Breast epithelium (tissue), 4 donors: ENCODE results near the gene TK1. TPM values are rescaled to one million over a fixed set of nuclear protein-coding genes. Genes with fewer than 3 reads are reported as not detected.

Source experiments
- DNase-seq, 2 donors: peaks; one replicate each; pipeline ENCODE4 v3.0.0-alpha.2; 2019; ENCODE audit warnings: low spot score in 2 of 2
- H3K27ac ChIP-seq, 2 donors: fragments of 200-600 bp; sonication (generic) in 1 of 2; one replicate each; pipeline ENCODE4 v1.5.1; 2016 to 2019; ENCODE audit warnings: mild to moderate bottlenecking in 1 of 2
- H3K27me3 ChIP-seq, 2 donors: fragments of 200-600 bp; sonication (generic) in 1 of 2; one replicate each; pipeline versions ENCODE4 v1.5.1 to v1.6.0; 2017 to 2019; ENCODE audit warnings: control low read depth in 1 of 2, mild to moderate bottlenecking in 1 of 2
- H3K36me3 ChIP-seq: fragments of 200-600 bp; one replicate; pipeline ENCODE4 v1.5.1; 2019
- H3K4me1 ChIP-seq, 2 donors: fragments of 200-600 bp; sonication (generic); one replicate each; pipeline ENCODE4 v1.5.1; 2016 to 2019; ENCODE audit warnings: control low read depth in 1 of 2
- H3K4me3 ChIP-seq, 3 donors: fragments of 200-600 bp; sonication (generic); 1 replicate in 2 of 3; 2 replicates in 1 of 3; pipeline ENCODE4 v1.5.1; 2016 to 2019; ENCODE audit warnings: mild to moderate bottlenecking in 3 of 3, moderate library complexity in 2 of 3
- H3K9me3 ChIP-seq, 2 donors: fragments of 200-600 bp; sonication (generic) in 1 of 2; one replicate each; pipeline ENCODE4 v1.5.1; 2016 to 2019; ENCODE audit warnings: control low read depth in 1 of 2
- POLR2A ChIP-seq: fragments of 450-650 bp; IDR thresholded peaks from one replicate; pipeline ENCODE4 v1.6.1; 2016; ENCODE audit warnings: antibody characterized with exemption, mild to moderate bottlenecking, moderate library complexity
- POLR2AphosphoS5 ChIP-seq, 3 donors: sonication (generic); formaldehyde crosslinking; IDR thresholded peaks; one replicate each; pipeline ENCODE4 v1.6.1; 2017; ENCODE audit warnings: antibody characterized with exemption in 3 of 3
- intact Hi-C: fragments of 100-400 bp; cut with DNase I; formaldehyde crosslinking; loops from one replicate; pipeline ENCODE4 v1.15.1; 2023; ENCODE audit warnings: low total_unique reads
- total RNA-seq, 3 donors: library from RNA; depleted of rRNA; stranded (reverse); fragments of >200 nt; gene quantifications; one replicate each; pipeline ENCODE4 v1.1.0, GENCODE V29; 2016
- TF ChIP-seq, protein P1 (sequence below), 3 donors: fragments of 450-650 bp; IDR thresholded peaks; one replicate each; pipeline ENCODE4 v1.5.1; 2016 to 2017; ENCODE audit warnings: antibody characterized with exemption in 3 of 3, mild to moderate bottlenecking in 3 of 3, moderate library complexity in 3 of 3

The TK1 gene
- total RNA-seq, 3 donors from 2014 or later, result 2.6 to 5.6 (median 3.7) TPM

DNA sequence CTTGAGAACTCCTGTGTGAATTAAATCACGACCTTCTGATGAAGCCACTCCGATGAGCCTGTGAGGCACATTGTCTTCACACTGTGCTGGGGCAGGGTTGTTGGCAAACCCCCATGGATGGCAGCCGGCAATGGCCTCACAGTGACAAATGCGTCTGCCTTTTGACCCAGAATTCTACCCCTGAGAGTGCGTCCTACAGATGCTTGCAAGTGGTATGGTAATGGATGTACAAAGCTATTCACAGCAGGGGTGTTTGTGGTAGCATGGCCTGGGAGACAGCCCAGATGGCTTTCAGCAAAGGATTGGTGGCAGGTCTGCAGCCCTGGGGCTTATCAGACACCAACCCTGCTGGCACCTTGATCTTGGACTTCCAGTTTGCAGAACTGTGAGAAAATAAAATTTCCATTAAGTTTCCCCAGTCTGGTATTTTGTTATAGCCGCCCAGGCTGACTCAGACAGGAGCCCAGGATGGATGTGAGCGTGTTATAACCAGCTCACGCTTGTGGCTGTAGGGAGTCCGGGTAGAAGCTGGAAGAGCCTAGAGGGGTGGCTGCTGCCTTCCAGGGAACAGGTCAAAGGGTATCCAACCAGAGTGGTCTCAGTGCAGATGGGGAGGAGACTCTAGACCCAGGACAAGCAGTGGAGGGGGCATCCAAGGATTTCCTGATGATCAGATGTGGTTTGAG, 10.4 kb upstream of the TK1 start:
- peak overlapping the region; percentile 86 for H3K27ac ChIP-seq
- no peaks in the 10 kb centered on the region for H3K36me3 ChIP-seq
- intact Hi-C loops, result no loop called here
- no peak overlapping the region for H3K4me3 ChIP-seq
- peaks cover 0 to 7% of the 10 kb centered on the region in 2 donors for H3K4me1 ChIP-seq
- no peaks in the 10 kb centered on the region for H3K27me3 ChIP-seq
- DNase-seq, result no peak
- TF ChIP-seq, protein P1, sequence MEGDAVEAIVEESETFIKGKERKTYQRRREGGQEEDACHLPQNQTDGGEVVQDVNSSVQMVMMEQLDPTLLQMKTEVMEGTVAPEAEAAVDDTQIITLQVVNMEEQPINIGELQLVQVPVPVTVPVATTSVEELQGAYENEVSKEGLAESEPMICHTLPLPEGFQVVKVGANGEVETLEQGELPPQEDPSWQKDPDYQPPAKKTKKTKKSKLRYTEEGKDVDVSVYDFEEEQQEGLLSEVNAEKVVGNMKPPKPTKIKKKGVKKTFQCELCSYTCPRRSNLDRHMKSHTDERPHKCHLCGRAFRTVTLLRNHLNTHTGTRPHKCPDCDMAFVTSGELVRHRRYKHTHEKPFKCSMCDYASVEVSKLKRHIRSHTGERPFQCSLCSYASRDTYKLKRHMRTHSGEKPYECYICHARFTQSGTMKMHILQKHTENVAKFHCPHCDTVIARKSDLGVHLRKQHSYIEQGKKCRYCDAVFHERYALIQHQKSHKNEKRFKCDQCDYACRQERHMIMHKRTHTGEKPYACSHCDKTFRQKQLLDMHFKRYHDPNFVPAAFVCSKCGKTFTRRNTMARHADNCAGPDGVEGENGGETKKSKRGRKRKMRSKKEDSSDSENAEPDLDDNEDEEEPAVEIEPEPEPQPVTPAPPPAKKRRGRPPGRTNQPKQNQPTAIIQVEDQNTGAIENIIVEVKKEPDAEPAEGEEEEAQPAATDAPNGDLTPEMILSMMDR (IDR thresholded peaks at IDR 0.05), result no peak
- TF ChIP-seq POLR2A, result no peak
- TF ChIP-seq POLR2AphosphoS5 (IDR thresholded peaks at IDR 0.05), result no peak
- no peaks in the 10 kb centered on the region for H3K9me3 ChIP-seq

- Histone ChIP-seq H3K36me3 (no peaks in the 10 kb centered on the region), H3K27ac (peak overlapping the region in 1 of 2 donors; percentile 86), H3K27me3 (no peaks in the 10 kb centered on the region), H3K9me3 (no peaks in the 10 kb centered on the region), H3K4me3 (no peak overlapping the region), H3K4me1 (peaks cover 0 to 7% of the 10 kb centered on the region in 2 donors)
- no peak for TF ChIP-seq POLR2AphosphoS5 (IDR thresholded peaks at IDR 0.05)
- TF ChIP-seq, protein P1 (IDR thresholded peaks at IDR 0.05), result no peak
- TF ChIP-seq POLR2A, result no peak
- intact Hi-C loops, result no loop called here
- no peak for DNase-seq
Measured at GRCh38 chr17:78196716-78197115, 9.9 kb upstream of the TK1 start.

DNA sequence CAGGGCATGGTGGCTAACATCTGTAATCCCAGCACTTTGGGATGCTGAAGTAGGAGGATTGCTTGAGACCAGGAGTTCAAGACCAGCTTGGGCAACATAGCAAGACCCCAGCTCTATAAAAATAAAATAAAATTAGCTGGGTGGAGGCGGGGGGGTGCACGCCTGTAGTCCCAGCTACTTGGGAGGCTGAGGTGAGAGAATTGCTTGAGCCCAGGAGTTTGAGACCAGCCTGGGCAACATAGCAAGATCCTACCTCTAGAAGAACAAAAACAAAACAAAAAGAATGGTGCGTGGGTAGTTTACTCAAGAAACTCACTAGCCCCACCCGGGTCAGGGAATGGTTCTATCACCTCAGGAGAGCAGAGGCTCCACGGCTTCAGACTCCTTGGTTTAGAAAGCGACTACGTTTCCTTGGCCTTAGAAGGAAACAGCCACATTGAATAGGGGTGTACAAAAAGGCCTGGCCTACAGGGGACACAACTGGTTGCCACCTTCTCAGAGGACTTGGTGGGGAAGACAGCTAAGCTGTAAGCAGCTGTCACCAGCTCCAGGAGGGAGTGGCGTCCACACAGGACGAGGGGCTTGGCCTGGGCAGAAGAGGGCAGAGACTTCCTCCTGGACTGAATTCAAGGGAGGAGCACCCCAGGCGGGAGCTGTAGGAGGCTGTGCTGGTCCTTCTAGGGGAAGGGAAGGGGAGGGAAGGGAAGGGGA, 716 bp downstream of the TK1 start:
- DNase-seq, result no peak
- intact Hi-C loops, result loop anchor here (5.0 kb wide), 1 partner anchor 1029 kb away; no protein-coding TSS in a partner anchor
- no peaks in the 10 kb centered on the region for H3K36me3 ChIP-seq
- peak overlapping the region; percentile 76 to 81 for H3K27ac ChIP-seq
- TF ChIP-seq POLR2A (no peak), POLR2AphosphoS5 (IDR thresholded peaks at IDR 0.05) (no peak)
- TF ChIP-seq, protein P1 (IDR thresholded peaks at IDR 0.05), result no peak
- peak overlapping the region; percentile 46 to 71 (median 49) for H3K4me3 ChIP-seq
- no peaks in the 10 kb centered on the region for H3K27me3 ChIP-seq
- peaks cover 3 to 10% of the 10 kb centered on the region in 2 donors for H3K4me1 ChIP-seq
- H3K9me3 ChIP-seq, result no peaks in the 10 kb centered on the region

DNA sequence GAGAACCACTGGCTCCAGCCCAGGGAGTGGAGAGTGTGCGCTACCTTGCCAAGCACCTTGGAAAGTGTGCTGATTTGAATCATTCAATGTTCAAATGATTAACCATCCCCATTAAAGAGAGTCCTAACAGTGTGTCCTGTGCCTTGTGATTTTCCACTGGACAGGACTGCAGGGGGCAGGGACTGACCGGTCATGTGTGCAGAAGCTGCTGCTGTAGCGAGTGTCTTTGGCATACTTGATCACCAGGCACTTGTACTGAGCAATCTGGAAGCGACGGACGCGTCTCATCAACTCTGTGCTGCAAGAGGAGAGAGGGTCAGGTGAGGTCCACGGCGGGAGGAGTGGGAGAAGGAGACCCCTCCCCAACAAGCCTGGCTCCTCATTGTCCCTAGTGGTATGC, 2.0 kb downstream of the TK1 start:
- Histone ChIP-seq H3K4me1 (peaks cover 3 to 10% of the 10 kb centered on the region in 2 donors), H3K4me3 (no peak overlapping the region), H3K9me3 (no peaks in the 10 kb centered on the region), H3K36me3 (no peaks in the 10 kb centered on the region), H3K27me3 (no peaks in the 10 kb centered on the region), H3K27ac (peak overlapping the region; percentile 52 to 76)
- TF ChIP-seq POLR2AphosphoS5 (IDR thresholded peaks at IDR 0.05) (no peak), POLR2A (no peak)
- TF ChIP-seq, protein P1 (IDR thresholded peaks at IDR 0.05), result no peak
- intact Hi-C loops, result loop anchor here (5.0 kb wide), 1 partner anchor 1028 kb away; no protein-coding TSS in a partner anchor
- DNase-seq, result no peak

DNA sequence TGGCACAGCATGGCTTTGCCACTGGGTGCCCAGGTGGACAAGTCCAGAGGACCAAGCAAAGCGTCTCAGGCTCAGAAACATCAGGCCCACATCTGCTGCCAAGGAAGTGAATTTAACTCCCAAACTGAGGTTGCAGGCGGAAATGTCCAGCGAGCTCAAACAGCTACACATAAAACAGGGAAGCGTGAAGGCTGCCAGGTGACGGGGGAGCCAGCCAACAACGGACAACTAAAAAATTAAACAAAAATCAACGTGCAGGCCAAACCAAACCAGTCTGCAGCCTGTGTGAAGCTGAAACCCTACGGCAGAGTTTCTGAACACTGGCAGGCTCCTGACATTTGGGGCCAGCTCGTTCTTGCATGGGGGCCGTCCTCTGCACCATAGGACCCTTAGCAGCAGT, 2.5 kb downstream of the TK1 start:
- intact Hi-C loops, result no loop called here
- no peaks in the 10 kb centered on the region for H3K27me3 ChIP-seq
- peaks cover 3 to 10% of the 10 kb centered on the region in 2 donors for H3K4me1 ChIP-seq
- TF ChIP-seq POLR2A (no peak), POLR2AphosphoS5 (IDR thresholded peaks at IDR 0.05) (no peak)
- TF ChIP-seq, protein P1 (IDR thresholded peaks at IDR 0.05), result no peak
- no peak overlapping the region for H3K4me3 ChIP-seq
- peak in 1 of 2 donors; percentile 64 for DNase-seq
- no peaks in the 10 kb centered on the region for H3K9me3 ChIP-seq
- H3K36me3 ChIP-seq, result no peaks in the 10 kb centered on the region
- H3K27ac ChIP-seq, result peak overlapping the region; percentile 52 to 76
